Tibial nerve (tissue), 4 donors: Measurements from ENCODE around the gene MCF2L2. TPM values are rescaled to one million over a fixed set of nuclear protein-coding genes. Genes with fewer than 3 reads are reported as not detected.
"Not testable (repeated sequence)": the region's sequence is repeated elsewhere in the genome, so short reads cannot be mapped to it uniquely, and the experiment has no call there.

ENCODE experiments used
- DNase-seq, 2 donors: peaks; one replicate each; pipeline ENCODE4 v3.0.0-alpha.2; 2019; ENCODE audit warnings: low spot score in 2 of 2
- H3K27ac ChIP-seq, 4 donors: fragments of 200-600 bp; sonication (generic) in 3 of 4; one replicate each; pipeline ENCODE4 v1.5.1; 2017 to 2019; ENCODE audit warnings: mild to moderate bottlenecking in 1 of 4
- H3K27me3 ChIP-seq, 2 donors: fragments of 200-600 bp; sonication (generic) in 1 of 2; one replicate each; pipeline versions ENCODE4 v1.5.1 to v1.6.0; 2017 to 2019
- H3K36me3 ChIP-seq, 3 donors: fragments of 200-600 bp; sonication (generic); one replicate each; pipeline ENCODE4 v1.5.1; 2018 to 2019
- H3K4me1 ChIP-seq, 4 donors: fragments of 200-600 bp; sonication (generic) in 3 of 4; one replicate each; pipeline ENCODE4 v1.5.1; 2017 to 2019
- H3K4me3 ChIP-seq, 4 donors: fragments of 200-600 bp; sonication (generic) in 3 of 4; one replicate each; pipeline ENCODE4 v1.5.1; 2017 to 2019; ENCODE audit warnings: mild to moderate bottlenecking in 1 of 4, moderate library complexity in 1 of 4
- H3K9me3 ChIP-seq, 4 donors: fragments of 200-600 bp; sonication (generic) in 3 of 4; one replicate each; pipeline ENCODE4 v1.5.1; 2017 to 2019
- CTCF ChIP-seq, 5 experiments: fragments of 200-600 bp in 3 of 5; fragments of 450-650 bp in 2 of 5; sonication (generic) in 3 of 5; IDR thresholded peaks; one replicate each; pipeline ENCODE4 v1.5.1; 2016 to 2019; ENCODE audit warnings: antibody characterized with exemption in 5 of 5, mild to moderate bottlenecking in 3 of 5, moderate library complexity in 2 of 5
- EP300 ChIP-seq, 2 donors: sonication (generic); formaldehyde crosslinking; IDR thresholded peaks; one replicate each; pipeline ENCODE4 v1.6.1; 2017; ENCODE audit warnings: antibody characterized with exemption in 2 of 2, mild to moderate bottlenecking in 1 of 2
- POLR2A ChIP-seq, 2 donors: fragments of 450-650 bp; IDR thresholded peaks; one replicate each; pipeline ENCODE4 v1.6.1; 2017; ENCODE audit warnings: antibody characterized with exemption in 2 of 2, mild to moderate bottlenecking in 2 of 2, moderate library complexity in 2 of 2
- WGBS, 2 donors: methylation state at CpG; one replicate each; pipeline ENCODE4 v1.1.5; 2018; 5-methylcytosine and 5-hydroxymethylcytosine counted together
- total RNA-seq, 4 donors: library from RNA; depleted of rRNA; stranded (reverse); fragments of >200 nt; gene quantifications; one replicate each; pipeline ENCODE4 v1.1.0, GENCODE V29; 2016

The MCF2L2 gene
- total RNA-seq, 4 donors from 2014 or later, result 0.90 to 24.9 (median 1.8) TPM

- Histone ChIP-seq H3K9me3 (no peaks in the 10 kb centered on the region), H3K27me3 (no peaks in the 10 kb centered on the region), H3K36me3 (no peaks in the 10 kb centered on the region), H3K27ac (no peak overlapping the region), H3K4me3 (no peak overlapping the region), H3K4me1 (no peaks in the 10 kb centered on the region)
- 76 to 82% methylated on average over 5 of the region's 5 CpGs for WGBS, 2 donors
- no peak for DNase-seq
- TF ChIP-seq EP300 (IDR thresholded peaks at IDR 0.05) (peak in 1 of 2 donors; percentile 48), POLR2A (IDR thresholded peaks at IDR 0.05) (no peak)
These were observed 52.6 kb downstream of the MCF2L2 start for GRCh38 chr3:183375787-183376186.

DNA sequence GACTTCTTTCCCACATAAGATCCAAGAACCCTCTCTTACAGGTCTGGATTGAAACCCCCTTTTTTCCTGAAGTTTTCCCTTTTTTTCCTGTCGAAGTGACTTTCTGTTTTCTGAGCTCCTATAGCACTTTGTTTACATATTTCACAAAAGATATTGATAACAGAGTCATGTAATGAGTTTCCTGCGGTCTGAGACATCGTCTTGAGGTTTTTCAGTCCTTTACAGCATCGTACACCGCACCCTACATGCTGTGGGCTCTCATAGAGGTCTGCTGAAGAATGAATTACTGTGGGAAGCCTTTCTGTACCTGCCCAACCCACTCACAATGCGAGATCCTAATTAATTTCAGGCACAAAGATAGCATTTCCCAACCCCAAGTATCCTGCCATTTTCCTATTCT, 53.1 kb downstream of the MCF2L2 start:
- no peak overlapping the region for H3K4me3 ChIP-seq
- H3K9me3 ChIP-seq, result no peaks in the 10 kb centered on the region
- TF ChIP-seq EP300 (IDR thresholded peaks at IDR 0.05) (no peak), POLR2A (IDR thresholded peaks at IDR 0.05) (no peak), CTCF (IDR thresholded peaks at IDR 0.05) (no peak)
- no peak for DNase-seq
- H3K4me1 ChIP-seq, result no peaks in the 10 kb centered on the region
- H3K36me3 ChIP-seq, result no peaks in the 10 kb centered on the region
- 84 to 85% methylated on average over 6 of the region's 6 CpGs for WGBS, 2 donors
- H3K27me3 ChIP-seq, result no peaks in the 10 kb centered on the region
- H3K27ac ChIP-seq, result no peak overlapping the region

DNA sequence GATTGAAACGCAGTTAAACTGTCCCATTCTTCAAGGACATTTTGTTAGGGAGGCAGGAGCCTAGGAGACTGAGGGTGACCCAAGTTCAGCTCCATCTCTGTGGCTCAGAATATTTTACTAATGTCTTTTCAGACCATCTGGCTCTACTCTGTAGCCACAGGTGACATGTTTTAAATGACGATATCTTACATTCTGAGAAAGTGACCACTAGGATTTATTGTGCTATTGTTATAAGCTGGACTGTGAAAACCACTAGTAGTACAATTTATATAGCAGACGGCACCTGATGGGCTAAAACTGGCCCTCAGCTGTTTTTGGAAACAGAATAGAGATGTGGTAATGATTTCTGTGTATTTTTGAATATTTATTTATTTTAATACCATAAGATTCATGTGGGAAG, 55.5 kb downstream of the MCF2L2 start:
- 88% methylated on average over 3 of the region's 3 CpGs for WGBS, 2 donors
- no peak for DNase-seq
- Histone ChIP-seq H3K27me3 (no peaks in the 10 kb centered on the region), H3K4me3 (no peak overlapping the region), H3K9me3 (no peaks in the 10 kb centered on the region), H3K36me3 (no peaks in the 10 kb centered on the region), H3K27ac (no peak overlapping the region), H3K4me1 (no peaks in the 10 kb centered on the region)
- no peak for TF ChIP-seq POLR2A (IDR thresholded peaks at IDR 0.05)

GRCh38 chr3:183371600-183371968, 56.8 kb downstream of the MCF2L2 start:
- H3K9me3 ChIP-seq, H3K4me3 ChIP-seq, H3K27me3 ChIP-seq, H3K27ac ChIP-seq, DNase-seq, H3K36me3 ChIP-seq, H3K4me1 ChIP-seq: not testable (repeated sequence)
- WGBS, 2 donors, result 79 to 88% methylated on average over 5 of the region's 5 CpGs

DNA sequence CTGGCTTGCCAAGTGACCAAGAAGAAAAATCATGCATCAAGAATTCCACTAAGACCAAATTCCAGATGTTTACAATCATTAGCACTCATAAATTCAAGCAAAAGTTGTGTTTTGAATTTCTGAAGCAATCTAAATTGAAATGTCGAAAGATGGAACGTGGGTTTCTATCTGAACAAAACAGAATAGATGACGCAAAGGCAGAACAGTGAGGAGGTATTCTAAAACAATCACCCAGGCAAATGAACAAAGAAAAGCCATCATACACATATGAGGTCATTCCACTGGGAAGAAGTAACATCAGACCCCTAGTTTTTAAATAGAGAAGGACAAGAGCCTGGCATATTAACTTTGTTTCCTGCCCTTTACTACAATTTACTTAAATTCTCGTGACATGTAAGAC, 58.0 kb downstream of the MCF2L2 start:
- TF ChIP-seq CTCF (IDR thresholded peaks at IDR 0.05), result no peak
- TF ChIP-seq EP300 (IDR thresholded peaks at IDR 0.05), result no peak
- WGBS, 2 donors, result 91 to 94% methylated on average over 4 of the region's 4 CpGs

GRCh38 chr3:183369627-183370026, 58.8 kb downstream of the MCF2L2 start:
- Histone ChIP-seq H3K4me1 (no peaks in the 10 kb centered on the region), H3K27me3 (no peaks in the 10 kb centered on the region), H3K36me3 (no peaks in the 10 kb centered on the region), H3K27ac (no peak overlapping the region), H3K4me3 (no peak overlapping the region), H3K9me3 (no peaks in the 10 kb centered on the region)
- WGBS, 2 donors, result 88 to 90% methylated on average over 2 of the region's 2 CpGs
- no peak for TF ChIP-seq CTCF (IDR thresholded peaks at IDR 0.05)
- TF ChIP-seq POLR2A (IDR thresholded peaks at IDR 0.05), result no peak
- TF ChIP-seq EP300 (IDR thresholded peaks at IDR 0.05), result no peak
- no peak for DNase-seq

More for the DNA sequence above, 58.0 kb downstream of the MCF2L2 start:
- Histone ChIP-seq H3K4me3 (no peak overlapping the region), H3K27me3 (no peaks in the 10 kb centered on the region), H3K9me3 (no peaks in the 10 kb centered on the region), H3K27ac (peak overlapping the region in 1 of 4 donors; percentile 50), H3K36me3 (no peaks in the 10 kb centered on the region), H3K4me1 (no peaks in the 10 kb centered on the region)
- no peak for DNase-seq

DNA sequence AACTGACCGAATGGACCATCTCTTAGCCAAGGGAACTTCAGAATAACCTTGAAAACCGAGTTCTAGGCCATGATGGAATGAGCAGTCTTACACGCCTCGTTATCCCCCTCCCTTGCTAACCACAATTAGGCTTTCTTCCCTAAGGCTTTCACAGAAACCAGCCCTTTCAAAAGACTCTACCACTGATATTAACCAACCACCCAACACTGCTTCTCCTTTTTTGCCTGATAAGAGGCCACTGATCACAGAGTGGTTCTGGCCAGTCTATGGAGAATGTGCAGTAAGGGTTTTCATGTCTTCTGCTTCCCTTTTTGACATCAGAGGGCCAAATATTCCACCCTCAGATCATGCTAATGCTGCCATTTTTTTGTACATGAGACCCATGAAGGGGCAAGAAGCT, 59.3 kb downstream of the MCF2L2 start:
- no peak overlapping the region for H3K27ac ChIP-seq
- no peaks in the 10 kb centered on the region for H3K27me3 ChIP-seq
- TF ChIP-seq CTCF (IDR thresholded peaks at IDR 0.05) (no peak), POLR2A (IDR thresholded peaks at IDR 0.05) (no peak), EP300 (IDR thresholded peaks at IDR 0.05) (no peak)
- no peaks in the 10 kb centered on the region for H3K36me3 ChIP-seq
- no peaks in the 10 kb centered on the region for H3K9me3 ChIP-seq
- 70 to 77% methylated on average over 4 of the region's 4 CpGs for WGBS, 2 donors
- no peak for DNase-seq
- no peak overlapping the region for H3K4me3 ChIP-seq
- H3K4me1 ChIP-seq, result no peaks in the 10 kb centered on the region
